H9 (cell line): ENCODE results near the gene PLCL1. TPM values are rescaled to one million over a fixed set of nuclear protein-coding genes. Genes with fewer than 3 reads are reported as not detected.

Experiments
- DNase-seq: peaks from one replicate; pipeline ENCODE4 v3.0.0-alpha.2; 2017
- H2AFZ ChIP-seq: one replicate; pipeline ENCODE4 v1.6.1; 2013; ENCODE audit warnings: mild to moderate bottlenecking, low read length, control low read depth, moderate library complexity
- H2AK5ac ChIP-seq: 2 replicates; pipeline ENCODE4 v1.6.1; 2013; ENCODE audit warnings: low read length, control low read depth, mixed read lengths; ENCODE audit not compliant: insufficient read length
- H2BK120ac ChIP-seq: one replicate; pipeline ENCODE4 v1.6.1; 2013; ENCODE audit warnings: low read depth, mild to moderate bottlenecking, low read length, control low read depth, inconsistent platforms; ENCODE audit not compliant: poor library complexity, severe bottlenecking
- H2BK12ac ChIP-seq: 2 replicates; pipeline ENCODE4 v1.6.1; 2013; ENCODE audit warnings: low read length, control low read depth, mixed read lengths, low read depth; ENCODE audit not compliant: insufficient read length
- H2BK15ac ChIP-seq: 2 replicates; pipeline ENCODE4 v1.6.1; 2013; ENCODE audit warnings: low read depth, low read length, control low read depth
- H2BK20ac ChIP-seq: one replicate; pipeline ENCODE4 v1.6.1; 2013; ENCODE audit warnings: low read depth, mild to moderate bottlenecking, low read length, control low read depth, inconsistent platforms; ENCODE audit not compliant: poor library complexity, severe bottlenecking
- H2BK5ac ChIP-seq: 2 replicates; pipeline ENCODE4 v1.6.1; 2013; ENCODE audit warnings: low read length, control low read depth, mixed read lengths; ENCODE audit not compliant: insufficient read length
- H3K14ac ChIP-seq: 2 replicates; pipeline ENCODE4 v1.6.1; 2013; ENCODE audit warnings: low read length, control low read depth; ENCODE audit not compliant: insufficient read depth
- H3K18ac ChIP-seq: 2 replicates; pipeline ENCODE4 v1.6.1; 2013; ENCODE audit warnings: low read depth, mild to moderate bottlenecking, mixed read lengths, low read length, control low read depth; ENCODE audit not compliant: insufficient read length
- H3K23ac ChIP-seq: 2 replicates; pipeline ENCODE4 v1.6.1; 2013; ENCODE audit warnings: low read length, control low read depth, mixed read lengths, low read depth; ENCODE audit not compliant: insufficient read length
- H3K23me2 ChIP-seq: 2 replicates; pipeline ENCODE4 v1.6.1; 2013; ENCODE audit warnings: low read depth, mild to moderate bottlenecking, mixed read lengths, low read length, control low read depth; ENCODE audit not compliant: insufficient read length, poor library complexity, severe bottlenecking
- H3K27ac ChIP-seq: 2 replicates; pipeline ENCODE4 v1.5.1; 2013; ENCODE audit warnings: low read length, control low read depth, mixed read lengths, low read depth; ENCODE audit not compliant: insufficient read length
- H3K27me3 ChIP-seq: 2 replicates; pipeline ENCODE4 v1.6.1; 2013; ENCODE audit warnings: low read length, control low read depth, inconsistent platforms; ENCODE audit not compliant: insufficient read depth
- H3K4ac ChIP-seq: 2 replicates; pipeline ENCODE4 v1.6.1; 2013; ENCODE audit warnings: low read depth, mild to moderate bottlenecking, control low read depth, inconsistent platforms, low read length, moderate library complexity
- H3K4me1 ChIP-seq: 2 replicates; pipeline ENCODE4 v1.6.1; 2013; ENCODE audit warnings: low read length, control low read depth, inconsistent platforms; ENCODE audit not compliant: insufficient read depth
- H3K4me2 ChIP-seq: 2 replicates; pipeline ENCODE4 v1.6.1; 2013; ENCODE audit warnings: low read length, control low read depth, mixed read lengths; ENCODE audit not compliant: insufficient read length, insufficient read depth
- H3K56ac ChIP-seq: 2 replicates; pipeline ENCODE4 v1.6.1; 2013; ENCODE audit warnings: low read depth, mild to moderate bottlenecking, mixed read lengths, low read length, control low read depth; ENCODE audit not compliant: insufficient read length
- H3K79me1 ChIP-seq: 2 replicates; pipeline ENCODE4 v1.6.1; 2013; ENCODE audit warnings: low read depth, mild to moderate bottlenecking, moderate library complexity, low read length, control low read depth, inconsistent platforms; ENCODE audit not compliant: insufficient read depth, poor library complexity, severe bottlenecking
- H3K79me2 ChIP-seq: 2 replicates; pipeline ENCODE4 v1.6.1; 2013; ENCODE audit warnings: low read length, control low read depth, inconsistent platforms; ENCODE audit not compliant: insufficient read depth
- H3K9ac ChIP-seq: 2 replicates; pipeline ENCODE4 v1.6.1; 2013; ENCODE audit warnings: low read length, control low read depth, mixed read lengths; ENCODE audit not compliant: insufficient read length; ENCODE audit errors: extremely low read depth
- H3K9me3 ChIP-seq: one replicate; pipeline ENCODE4 v1.6.1; 2013; ENCODE audit warnings: low read depth, low read length, inconsistent platforms; ENCODE audit not compliant: control insufficient read depth
- H3T11ph ChIP-seq: one replicate; pipeline ENCODE4 v1.6.1; 2013; ENCODE audit warnings: mild to moderate bottlenecking, low read length, control low read depth, inconsistent platforms
- H4K20me1 ChIP-seq: one replicate; pipeline ENCODE4 v1.6.1; 2013; ENCODE audit not compliant: control insufficient read depth, insufficient read length, insufficient read depth
- H4K5ac ChIP-seq: 2 replicates; pipeline ENCODE4 v1.6.1; 2013; ENCODE audit warnings: low read depth, mild to moderate bottlenecking, mixed read lengths, low read length, control low read depth; ENCODE audit not compliant: insufficient read length
- H4K8ac ChIP-seq: replicated peaks from 2 replicates; pipeline ENCODE4 v1.6.1; 2013; ENCODE audit warnings: low read length, control low read depth, mixed read lengths, low read depth; ENCODE audit not compliant: insufficient read length
- H4K91ac ChIP-seq: 2 replicates; pipeline ENCODE4 v1.6.1; 2013; ENCODE audit warnings: low read depth, mild to moderate bottlenecking, moderate library complexity, mixed read lengths, low read length, control low read depth; ENCODE audit not compliant: insufficient read length
- H3K27ac Mint-ChIP-seq, 3 experiments: 2 replicates in 2 of 3; 3 replicates in 1 of 3; pipeline ENCODE4 v1.8.0; 2020 to 2021; ENCODE audit warnings: mixed read lengths in 3 of 3, mild to moderate bottlenecking in 1 of 3, moderate library complexity in 1 of 3
- H3K27me3 Mint-ChIP-seq: 2 replicates; pipeline ENCODE4 v1.8.0; 2021; ENCODE audit warnings: low read depth, mild to moderate bottlenecking, moderate library complexity, mixed read lengths
- H3K36me3 Mint-ChIP-seq, 3 experiments: 2 replicates in 2 of 3; 3 replicates in 1 of 3; pipeline ENCODE4 v1.8.0; 2020 to 2021; ENCODE audit warnings: low read depth in 3 of 3, mixed read lengths in 3 of 3; ENCODE audit not compliant: insufficient read depth in 1 of 3
- H3K4me1 Mint-ChIP-seq, 2 experiments: 2 replicates each; pipeline ENCODE4 v1.8.0; 2020; ENCODE audit warnings: mixed read lengths in 2 of 2
- H3K4me3 Mint-ChIP-seq, 2 experiments: 2 replicates in 1 of 2; 3 replicates in 1 of 2; pipeline ENCODE4 v1.8.0; 2020 to 2021; ENCODE audit warnings: mild to moderate bottlenecking in 2 of 2, mixed read lengths in 2 of 2, moderate library complexity in 1 of 2
- H3K9me3 Mint-ChIP-seq, 2 experiments: 2 replicates in 1 of 2; 3 replicates in 1 of 2; pipeline ENCODE4 v1.8.0; 2020; ENCODE audit warnings: mild to moderate bottlenecking in 2 of 2, mixed read lengths in 2 of 2, moderate library complexity in 1 of 2
- WGBS: extraction: QIAGEN DNeasy Blood & Tissue Kit; methylation state at CpG from one replicate; pipeline ENCODE4 v1.1.7; 2013; ENCODE audit warnings: missing lambda C conversion rate, low lambda C conversion rate, mixed read lengths; ENCODE audit not compliant: insufficient read length; ENCODE audit errors: extremely low coverage; 5-methylcytosine and 5-hydroxymethylcytosine counted together
- total RNA-seq: library from RNA; stranded (reverse); gene quantifications from 2 replicates; pipeline ENCODE4 v1.2.1, GENCODE V29; 2021
- TF ChIP-seq, protein P1 (sequence below): fragments of 200-600 bp; sonication (generic); conservative IDR thresholded peaks from 3 replicates; pipeline ENCODE4 v1.8.0; 2021; ENCODE audit warnings: antibody characterized with exemption, mild to moderate bottlenecking

The PLCL1 gene
- total RNA-seq, 1 experiment from 2014 or later = 0.04 TPM

DNA sequence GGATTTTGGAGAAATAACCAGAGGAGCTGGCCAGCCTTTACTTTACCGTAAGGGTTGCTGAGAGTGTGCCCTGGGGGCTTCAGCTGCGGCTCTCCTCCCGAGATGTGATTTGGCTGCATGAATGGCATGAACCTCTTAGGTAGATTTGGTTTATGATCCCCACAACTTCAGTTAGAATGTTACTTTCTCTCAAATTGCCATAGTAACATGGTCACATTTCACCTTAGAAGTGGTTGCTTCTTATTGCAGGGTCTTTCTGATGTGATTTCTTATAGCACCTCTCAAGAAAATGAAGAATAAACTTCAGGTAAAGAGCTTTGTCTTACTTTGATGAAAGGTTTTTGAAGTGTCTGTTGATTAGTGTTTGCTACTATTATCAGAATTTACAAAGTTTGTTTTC lies 5.6 kb downstream of the PLCL1 start:
- peaks cover 2% of the 10 kb centered on the region for H3K4me1 ChIP-seq
- Mint-ChIP-seq H3K4me1 (peaks cover 5 to 7% of the 10 kb centered on the region in 2 experiments), H3K27ac (no peak overlapping the region), H3K9me3 (no peaks in the 10 kb centered on the region), H3K4me3 (no peak overlapping the region), H3K36me3 (no peaks in the 10 kb centered on the region), H3K27me3 (peaks cover 38% of the 10 kb centered on the region)
- H3K27me3 ChIP-seq = peaks cover 9% of the 10 kb centered on the region
- H3K23me2 ChIP-seq = peaks cover 5% of the 10 kb centered on the region
- H3T11ph ChIP-seq = no peak overlapping the region
- H3K27ac ChIP-seq = no peak overlapping the region
- no peak overlapping the region for H4K8ac ChIP-seq
- no peak overlapping the region for H3K14ac ChIP-seq
- no peak overlapping the region for H3K23ac ChIP-seq
- H3K4ac ChIP-seq = no peak overlapping the region
- H2BK15ac ChIP-seq = no peak overlapping the region
- H2AK5ac ChIP-seq = no peak overlapping the region
- H2AFZ ChIP-seq = no peak overlapping the region
- H3K79me1 ChIP-seq = no peaks in the 10 kb centered on the region
- WGBS = no CpG with 5 or more reads among the region's 3 CpGs
- no peaks in the 10 kb centered on the region for H3K9me3 ChIP-seq
- H3K56ac ChIP-seq = no peak overlapping the region
- no peak overlapping the region for H2BK12ac ChIP-seq
- H4K20me1 ChIP-seq = no peaks in the 10 kb centered on the region
- H3K79me2 ChIP-seq = no peaks in the 10 kb centered on the region; the same call in 1 of the 2 replicates
- H3K9ac ChIP-seq = no peak overlapping the region
- no peak for DNase-seq
- H4K91ac ChIP-seq = no peak overlapping the region
- no peak overlapping the region for H2BK120ac ChIP-seq
- TF ChIP-seq, protein P1, sequence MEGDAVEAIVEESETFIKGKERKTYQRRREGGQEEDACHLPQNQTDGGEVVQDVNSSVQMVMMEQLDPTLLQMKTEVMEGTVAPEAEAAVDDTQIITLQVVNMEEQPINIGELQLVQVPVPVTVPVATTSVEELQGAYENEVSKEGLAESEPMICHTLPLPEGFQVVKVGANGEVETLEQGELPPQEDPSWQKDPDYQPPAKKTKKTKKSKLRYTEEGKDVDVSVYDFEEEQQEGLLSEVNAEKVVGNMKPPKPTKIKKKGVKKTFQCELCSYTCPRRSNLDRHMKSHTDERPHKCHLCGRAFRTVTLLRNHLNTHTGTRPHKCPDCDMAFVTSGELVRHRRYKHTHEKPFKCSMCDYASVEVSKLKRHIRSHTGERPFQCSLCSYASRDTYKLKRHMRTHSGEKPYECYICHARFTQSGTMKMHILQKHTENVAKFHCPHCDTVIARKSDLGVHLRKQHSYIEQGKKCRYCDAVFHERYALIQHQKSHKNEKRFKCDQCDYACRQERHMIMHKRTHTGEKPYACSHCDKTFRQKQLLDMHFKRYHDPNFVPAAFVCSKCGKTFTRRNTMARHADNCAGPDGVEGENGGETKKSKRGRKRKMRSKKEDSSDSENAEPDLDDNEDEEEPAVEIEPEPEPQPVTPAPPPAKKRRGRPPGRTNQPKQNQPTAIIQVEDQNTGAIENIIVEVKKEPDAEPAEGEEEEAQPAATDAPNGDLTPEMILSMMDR = no peak
- no peak overlapping the region for H3K4me2 ChIP-seq
- H4K5ac ChIP-seq = no peak overlapping the region
- no peak overlapping the region for H2BK5ac ChIP-seq
- H2BK20ac ChIP-seq = no peak overlapping the region
- H3K18ac ChIP-seq = no peak overlapping the region
